HG03460 (cell line): ENCODE data around the gene ASCC1.
"Not testable (repeated sequence)": the region's sequence is repeated elsewhere in the genome, so short reads cannot be mapped to it uniquely, and the experiment has no call there.

Experiments
- ATAC-seq: cut with Tn5 transposase; IDR thresholded peaks from one replicate; pipeline ENCODE4 v1.9.1; 2021; ENCODE audit not compliant: unreplicated experiment

ASCC1 gene

DNA sequence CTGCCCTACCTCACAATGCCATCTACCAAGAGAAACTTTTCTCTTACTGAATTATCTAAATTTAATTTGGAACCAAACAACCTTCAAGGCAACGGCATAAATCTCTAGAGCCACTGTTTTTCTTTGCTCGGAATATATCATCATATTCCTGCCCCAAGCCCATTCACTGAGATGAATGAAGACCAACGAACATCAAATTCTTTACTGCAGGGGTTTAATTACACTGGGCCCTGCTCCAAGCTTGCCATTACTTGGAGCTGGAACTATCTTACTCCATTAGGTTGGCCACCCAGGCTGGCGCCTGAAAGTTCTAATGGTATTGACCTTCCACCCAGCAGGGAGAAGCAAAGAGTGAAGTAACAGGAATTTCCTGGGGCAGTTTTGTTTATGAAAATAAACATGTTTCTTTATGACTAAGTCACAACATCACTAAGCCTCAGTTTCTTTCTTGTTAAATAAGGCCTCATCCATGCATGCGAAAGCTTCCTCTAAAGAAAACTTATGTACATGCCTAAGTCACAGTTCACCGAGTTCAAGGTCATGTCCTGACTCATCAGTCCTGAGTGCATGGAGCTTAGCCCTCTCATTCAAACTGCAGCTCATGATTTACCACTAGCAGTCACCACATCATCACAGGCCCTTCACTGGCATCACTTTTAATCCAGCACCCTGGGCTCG lies 42.3 kb downstream of the ASCC1 start:
- peak; percentile 51 for ATAC-seq

DNA sequence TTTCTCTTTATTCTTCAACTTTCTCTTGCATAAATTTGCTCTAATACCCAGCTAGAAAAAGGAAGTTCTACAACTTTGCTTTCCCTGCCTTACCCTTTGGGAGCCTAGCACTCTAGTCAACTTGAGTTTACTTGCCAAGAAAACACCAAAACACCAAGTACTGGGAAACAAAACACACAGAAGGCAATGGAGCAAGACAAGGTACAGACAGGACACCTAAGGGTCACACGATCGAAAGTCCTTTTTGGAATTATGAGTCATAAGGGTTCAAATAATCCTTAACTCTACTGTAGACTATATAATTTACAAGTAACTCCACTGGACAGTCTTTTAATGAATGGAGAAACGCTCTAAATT lies 42.8 kb downstream of the ASCC1 start:
- no peak for ATAC-seq

DNA sequence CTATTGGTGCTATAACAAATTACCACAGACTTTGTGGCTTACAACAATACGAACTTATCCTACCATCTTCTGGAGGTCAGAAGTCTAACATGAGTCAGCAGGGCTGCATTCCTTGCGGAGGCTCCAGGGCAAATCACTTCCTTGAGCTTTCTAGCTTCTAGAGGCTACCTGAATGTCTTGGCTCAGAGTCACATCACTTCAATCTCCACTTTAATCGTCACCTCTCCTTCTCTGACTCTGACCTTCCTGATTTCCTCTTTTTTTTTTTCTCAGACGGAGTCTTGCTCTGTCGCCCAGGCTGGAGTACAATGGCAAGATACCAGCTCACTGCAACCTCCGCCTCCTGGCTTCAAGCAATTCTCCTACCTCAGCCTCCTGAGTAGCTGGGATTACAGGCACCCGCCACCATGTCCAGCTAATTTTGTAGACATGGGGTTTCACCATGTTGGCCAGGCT lies 44.9 kb downstream of the ASCC1 start:
- no peak for ATAC-seq

DNA sequence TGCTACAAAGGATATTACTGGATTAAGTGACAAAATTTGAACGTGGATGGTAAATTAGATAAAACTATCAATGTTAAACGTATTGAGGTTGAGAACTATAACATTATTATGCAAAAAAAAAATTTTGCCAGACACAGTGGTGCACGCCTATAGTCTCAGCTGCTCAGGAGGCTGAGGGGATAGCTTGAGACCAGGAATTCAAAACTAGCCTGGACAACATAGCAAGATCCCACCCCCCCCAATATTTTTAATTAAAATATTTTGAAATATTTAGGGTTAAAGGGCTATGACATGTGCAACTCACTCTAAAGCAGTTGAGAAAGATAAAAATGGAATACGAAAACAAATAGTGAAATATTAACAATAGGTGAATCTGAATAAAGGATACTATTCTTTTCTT lies 45.3 kb downstream of the ASCC1 start:
- ATAC-seq: no peak

DNA sequence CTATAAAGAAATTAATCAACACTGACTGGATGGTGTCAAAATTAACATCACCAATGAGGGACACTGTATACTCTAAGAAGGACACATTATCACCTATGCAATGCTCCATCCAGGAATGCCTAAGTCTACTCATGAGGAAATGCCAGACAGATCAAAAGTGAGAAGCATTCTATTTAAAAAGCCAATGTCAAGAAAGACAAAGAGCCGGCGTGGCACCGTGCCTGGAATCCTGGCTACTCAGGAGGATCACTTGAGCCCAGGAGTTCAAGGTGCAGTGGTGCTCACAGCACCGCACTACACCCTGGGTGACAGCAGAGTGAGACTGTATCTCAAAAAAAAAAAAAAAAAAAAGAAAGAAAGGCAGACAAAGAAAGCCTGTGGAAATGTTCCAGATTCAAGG lies 45.8 kb downstream of the ASCC1 start:
- no peak for ATAC-seq

DNA sequence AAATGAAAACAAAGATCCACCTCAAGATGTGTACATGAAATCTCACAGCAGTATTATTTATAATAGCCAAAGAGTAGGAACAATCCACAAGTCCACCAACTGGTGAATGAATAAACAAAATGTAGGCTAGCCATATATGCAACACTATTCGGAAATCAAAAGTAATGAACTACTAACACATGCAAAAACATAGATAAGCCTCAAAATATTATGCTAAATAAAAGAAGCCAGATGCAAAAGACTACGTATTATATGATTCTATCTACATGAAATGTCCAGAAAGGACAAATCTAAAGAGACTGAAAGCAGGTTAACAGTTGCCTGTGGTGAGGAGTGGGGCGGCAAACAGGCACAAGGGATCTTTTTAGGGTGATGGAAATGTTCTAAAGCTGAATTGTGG lies 49.0 kb downstream of the ASCC1 start:
- ATAC-seq: no peak

DNA sequence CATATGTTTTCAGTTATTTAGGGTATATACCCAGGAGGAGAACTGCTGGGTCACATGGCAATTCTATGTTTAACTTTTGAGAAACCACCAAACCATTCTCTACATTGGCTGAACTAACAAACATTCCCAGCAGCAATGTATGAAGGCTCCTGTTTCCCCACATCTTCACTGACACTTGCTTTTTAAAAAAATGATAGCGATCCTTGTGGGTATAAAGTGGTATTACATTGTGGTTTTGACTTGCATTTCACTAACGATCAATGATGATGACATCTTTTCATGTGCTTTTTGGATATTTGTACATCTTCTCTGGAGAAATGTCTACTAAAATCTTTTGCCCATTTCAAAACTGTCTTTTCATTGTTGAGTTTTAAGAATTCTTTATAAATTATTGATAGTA lies 51.5 kb downstream of the ASCC1 start:
- no peak for ATAC-seq

DNA sequence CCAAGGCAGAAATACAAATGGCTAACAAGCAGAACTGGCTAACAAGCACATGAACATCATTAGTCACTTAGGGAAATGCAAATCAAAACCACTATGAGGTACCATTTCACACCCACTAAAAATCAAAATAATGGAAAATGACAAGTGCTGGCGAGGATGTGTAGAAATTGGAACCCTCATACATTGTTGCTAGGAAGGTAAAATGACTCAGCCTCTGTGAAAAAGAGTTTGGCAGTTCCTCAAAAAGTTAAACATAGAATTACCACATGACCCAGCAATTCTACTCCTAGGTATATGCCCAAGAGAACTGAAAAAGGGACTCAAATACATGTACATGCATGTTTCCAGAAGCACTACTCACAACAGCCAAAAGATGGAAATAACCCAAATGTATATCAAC lies 53.1 kb downstream of the ASCC1 start:
- no peak for ATAC-seq

DNA sequence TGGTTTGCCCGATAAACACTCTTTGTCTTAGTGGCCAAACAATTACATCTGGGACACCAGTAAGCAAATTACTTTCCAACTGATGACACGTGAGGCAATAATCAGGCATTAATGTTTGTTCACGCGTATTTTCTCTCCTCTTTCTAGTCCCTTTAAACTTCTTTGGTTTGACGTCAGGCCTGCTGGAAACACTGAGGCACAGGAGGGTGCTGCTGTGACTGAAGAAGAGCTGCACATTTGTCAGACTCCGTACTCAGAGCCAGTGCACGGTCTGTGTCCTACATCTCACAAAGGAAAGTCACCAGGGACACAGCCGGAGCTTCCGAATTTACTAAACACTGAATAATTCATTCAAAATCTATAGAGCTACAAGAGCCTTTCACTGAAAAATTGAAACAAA lies 57.9 kb downstream of the ASCC1 start:
- no peak for ATAC-seq

DNA sequence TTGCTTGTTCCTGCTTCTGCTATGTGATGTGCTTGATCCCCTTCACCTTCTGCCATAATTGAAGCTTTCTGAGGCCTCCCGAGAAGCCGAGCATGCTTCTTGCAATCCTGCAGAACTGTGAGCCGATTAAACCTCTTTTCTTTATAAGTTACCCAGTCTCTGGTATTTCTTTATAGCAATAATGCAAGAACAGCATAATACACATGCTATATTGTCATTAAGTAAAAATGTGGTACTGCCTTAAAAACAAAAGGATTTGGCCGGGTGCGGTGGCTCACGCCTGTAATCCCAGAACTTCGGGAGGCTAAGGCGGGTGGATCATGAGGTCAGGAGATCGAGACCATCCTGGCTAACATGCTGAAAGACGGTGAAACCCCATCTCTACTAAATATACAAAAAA lies 59.9 kb downstream of the ASCC1 start:
- no peak for ATAC-seq

DNA sequence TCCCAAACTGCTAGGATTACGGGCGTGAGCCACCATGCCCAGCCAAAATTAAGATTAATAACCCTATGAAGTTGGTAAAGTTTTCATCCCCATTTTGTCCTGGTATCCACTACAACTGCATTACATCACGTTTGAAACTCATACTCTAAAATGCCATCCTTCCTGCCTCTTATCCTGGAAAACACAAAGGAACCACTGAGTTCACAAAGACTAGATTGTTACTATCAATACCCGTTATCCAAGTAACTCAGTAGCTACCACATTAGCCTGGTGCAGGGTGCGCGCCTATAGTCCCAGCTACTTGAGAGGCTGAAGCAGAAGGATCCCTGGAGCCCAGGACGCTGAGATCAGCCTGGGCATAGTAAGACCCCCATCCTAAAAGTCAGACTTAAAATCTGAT lies 63.8 kb downstream of the ASCC1 start:
- ATAC-seq: no peak

DNA sequence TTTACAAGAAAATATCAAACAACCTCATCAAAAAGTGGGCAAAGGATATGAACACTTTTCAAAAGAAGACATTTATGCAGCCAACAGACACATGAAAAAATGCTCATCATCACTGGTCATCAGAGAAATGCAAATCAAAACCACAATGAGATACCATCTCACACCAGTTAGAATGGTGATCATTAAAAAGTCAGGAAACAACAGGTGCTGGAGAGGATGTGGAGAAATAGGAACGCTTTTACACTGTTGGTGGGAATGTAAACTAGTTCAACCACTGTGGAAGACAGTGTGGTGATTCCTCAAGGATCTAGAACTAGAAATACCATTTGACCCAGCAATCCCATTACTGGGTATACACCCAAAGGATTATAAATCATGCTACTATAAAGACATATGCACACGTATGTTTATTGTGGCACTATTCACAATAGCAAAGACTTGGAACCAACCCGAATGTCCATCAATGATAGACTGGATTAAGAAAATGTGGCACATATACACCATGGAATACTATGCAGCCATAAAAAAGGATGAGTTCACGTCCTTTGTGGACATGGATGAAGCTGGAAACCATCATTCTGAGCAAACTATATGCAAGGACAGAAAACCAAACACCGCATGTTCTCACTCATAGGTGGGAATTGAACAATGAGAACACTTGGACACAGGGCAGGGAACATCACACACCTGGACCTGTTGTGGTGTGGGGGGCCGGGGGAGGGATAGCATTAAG lies 65.2 kb downstream of the ASCC1 start:
- not testable (repeated sequence) for ATAC-seq

DNA sequence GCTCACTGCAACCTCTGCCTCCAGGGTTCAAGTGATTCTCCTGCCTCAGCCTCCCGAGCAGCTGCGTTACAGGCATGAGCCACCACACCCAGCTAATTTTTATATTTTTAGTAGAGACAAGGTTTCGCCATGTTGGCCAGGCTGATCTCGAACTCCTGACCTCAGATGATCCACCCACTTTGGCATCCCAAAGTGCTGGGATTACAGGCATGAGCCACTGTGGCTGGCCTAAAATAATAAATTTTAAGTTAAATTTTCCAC lies 68.8 kb downstream of the ASCC1 start:
- ATAC-seq: not testable (repeated sequence)

DNA sequence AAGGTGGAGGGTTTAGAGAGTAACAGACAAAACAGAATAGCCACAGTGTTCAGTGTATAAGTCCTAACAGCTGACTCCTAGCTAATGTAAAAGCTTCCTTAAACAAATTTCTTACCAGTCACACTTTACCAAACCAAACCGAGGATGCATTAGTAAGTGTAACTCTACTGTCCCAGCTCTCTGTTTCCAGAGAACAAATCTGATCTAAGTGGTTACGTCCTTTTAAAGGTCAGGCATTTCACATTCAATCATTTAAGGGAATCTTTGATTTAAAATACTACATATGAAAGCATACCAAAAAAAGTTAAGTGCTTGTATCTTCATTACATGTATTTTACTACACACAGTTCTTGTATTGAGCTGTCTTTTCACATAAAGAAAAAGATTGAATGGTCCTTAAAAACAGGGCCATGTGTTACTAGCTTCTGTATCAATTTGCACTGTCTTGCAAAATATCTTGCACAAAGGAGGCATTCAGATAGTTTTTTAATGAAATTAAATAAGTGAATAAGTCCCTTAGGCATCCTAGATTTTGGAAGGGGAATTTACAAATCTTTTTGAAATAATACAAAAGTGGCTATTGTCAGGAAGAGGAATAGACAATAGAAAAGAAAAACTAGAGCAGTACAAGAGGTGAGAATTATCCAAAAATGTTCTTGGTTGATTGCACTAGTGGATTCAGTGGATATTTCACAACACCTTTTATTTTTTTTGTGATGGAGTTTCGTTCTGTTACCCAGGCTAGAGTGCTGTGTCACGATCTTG lies 69.3 kb downstream of the ASCC1 start:
- no peak for ATAC-seq

DNA sequence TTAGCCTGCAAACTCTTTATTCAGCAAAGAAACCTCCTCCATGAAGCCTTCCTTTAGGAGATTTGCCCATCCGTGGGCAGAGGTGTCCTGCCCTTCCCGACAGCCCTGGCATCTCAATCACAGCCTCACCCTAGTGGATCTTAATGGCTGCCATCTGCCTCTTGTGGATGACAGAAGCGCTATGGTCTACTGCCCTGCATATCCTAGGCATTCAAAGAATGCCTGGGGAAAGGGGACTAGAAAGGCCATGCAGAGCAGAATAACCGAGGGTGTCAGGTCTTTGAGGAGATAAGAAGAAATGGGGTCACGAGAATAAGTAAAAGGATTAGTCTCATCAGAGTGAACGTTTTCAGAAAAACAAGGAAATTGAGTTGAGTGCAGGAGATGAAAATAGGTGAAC lies 70.0 kb downstream of the ASCC1 start:
- ATAC-seq: no peak

DNA sequence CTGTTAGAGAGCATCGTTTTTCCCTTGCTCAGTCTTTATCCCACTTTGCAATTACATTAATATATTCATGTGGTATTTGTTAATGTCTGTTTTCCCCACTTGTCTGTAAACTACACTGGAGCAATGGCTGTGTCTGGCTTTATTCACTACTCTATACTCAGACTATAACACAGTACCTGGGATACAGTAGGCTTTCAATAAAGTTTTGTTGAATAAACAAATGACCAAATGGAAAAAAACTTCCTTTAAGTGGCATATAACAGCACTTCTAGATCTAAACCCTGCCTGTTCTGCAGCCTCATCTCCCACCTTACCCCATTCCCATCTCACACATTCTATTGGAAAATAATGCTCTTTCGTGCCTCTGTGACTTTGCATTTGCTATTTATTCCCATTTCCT lies 70.4 kb downstream of the ASCC1 start:
- no peak for ATAC-seq

DNA sequence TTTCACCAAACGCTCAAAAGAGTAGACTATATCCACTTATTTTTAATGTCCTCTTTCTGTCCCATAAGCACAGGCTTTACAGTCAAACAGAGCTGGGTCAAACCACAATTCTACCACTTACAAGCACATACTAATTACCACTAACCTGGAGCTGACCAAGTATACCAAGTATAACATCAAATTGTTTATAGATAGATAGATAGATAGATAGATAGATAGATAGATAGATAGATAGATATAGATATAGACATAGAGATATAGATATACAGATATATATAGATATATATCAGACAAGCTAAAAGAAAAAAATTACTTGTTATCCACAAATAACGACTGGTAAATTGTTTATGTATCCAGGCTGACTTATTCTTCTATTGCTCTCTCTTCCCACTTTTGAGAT lies 75.2 kb downstream of the ASCC1 start:
- no peak for ATAC-seq

DNA sequence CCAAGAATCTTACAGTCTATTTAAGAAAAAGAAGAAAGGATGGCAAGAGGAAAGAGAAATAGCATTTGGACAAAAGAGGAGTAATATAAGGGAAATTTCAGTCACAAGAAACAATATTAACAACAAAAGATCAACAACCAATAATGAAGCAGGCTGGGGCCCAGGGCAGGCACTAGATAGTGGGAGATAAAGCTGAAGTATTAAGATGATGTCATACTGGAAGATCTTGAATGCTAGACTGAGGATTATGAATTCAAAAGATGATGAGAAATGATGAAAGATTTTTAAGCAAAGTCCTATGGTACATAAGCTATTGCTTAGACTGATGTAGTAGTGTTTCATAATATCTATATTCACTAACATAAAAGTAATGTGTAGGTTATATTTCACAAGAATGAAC lies 75.9 kb downstream of the ASCC1 start:
- no peak for ATAC-seq

DNA sequence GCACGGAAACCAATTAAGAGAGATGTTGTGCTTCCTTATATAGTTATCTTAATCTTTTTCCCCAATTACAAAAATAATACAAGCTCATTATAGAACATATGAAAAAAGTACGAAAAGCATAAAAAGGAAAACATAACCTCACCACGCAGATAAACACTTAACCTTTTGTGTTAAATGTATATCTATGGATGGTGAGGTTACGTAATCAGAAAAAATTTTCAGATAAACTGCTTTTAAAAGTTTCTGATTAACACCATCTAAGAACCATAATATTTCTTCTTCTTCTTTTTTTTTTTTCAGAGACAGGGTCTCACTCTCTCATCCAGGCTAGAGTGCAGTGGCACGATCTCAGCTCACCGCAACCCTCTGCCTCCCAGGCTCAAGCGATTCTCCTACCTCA lies 78.5 kb downstream of the ASCC1 start:
- no peak for ATAC-seq

DNA sequence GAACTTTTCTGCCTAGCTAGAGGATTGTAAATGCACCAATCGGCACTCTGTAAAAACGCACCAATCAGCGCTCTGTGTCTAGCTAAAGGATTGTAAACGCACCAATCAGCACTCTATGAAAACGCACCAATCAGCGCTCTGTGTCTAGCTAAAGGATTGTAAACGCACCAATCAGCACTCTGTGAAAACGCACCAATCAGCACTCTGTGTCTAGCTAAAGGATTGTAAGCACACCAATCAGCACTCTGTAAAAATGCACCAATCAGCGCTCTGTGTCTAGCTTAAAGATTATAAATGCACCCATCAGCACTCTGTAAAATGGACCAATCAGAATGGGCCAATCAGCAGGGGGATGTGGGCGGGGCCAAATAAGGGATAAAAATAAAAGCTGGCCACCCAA lies 79.9 kb downstream of the ASCC1 start:
- not testable (repeated sequence) for ATAC-seq

DNA sequence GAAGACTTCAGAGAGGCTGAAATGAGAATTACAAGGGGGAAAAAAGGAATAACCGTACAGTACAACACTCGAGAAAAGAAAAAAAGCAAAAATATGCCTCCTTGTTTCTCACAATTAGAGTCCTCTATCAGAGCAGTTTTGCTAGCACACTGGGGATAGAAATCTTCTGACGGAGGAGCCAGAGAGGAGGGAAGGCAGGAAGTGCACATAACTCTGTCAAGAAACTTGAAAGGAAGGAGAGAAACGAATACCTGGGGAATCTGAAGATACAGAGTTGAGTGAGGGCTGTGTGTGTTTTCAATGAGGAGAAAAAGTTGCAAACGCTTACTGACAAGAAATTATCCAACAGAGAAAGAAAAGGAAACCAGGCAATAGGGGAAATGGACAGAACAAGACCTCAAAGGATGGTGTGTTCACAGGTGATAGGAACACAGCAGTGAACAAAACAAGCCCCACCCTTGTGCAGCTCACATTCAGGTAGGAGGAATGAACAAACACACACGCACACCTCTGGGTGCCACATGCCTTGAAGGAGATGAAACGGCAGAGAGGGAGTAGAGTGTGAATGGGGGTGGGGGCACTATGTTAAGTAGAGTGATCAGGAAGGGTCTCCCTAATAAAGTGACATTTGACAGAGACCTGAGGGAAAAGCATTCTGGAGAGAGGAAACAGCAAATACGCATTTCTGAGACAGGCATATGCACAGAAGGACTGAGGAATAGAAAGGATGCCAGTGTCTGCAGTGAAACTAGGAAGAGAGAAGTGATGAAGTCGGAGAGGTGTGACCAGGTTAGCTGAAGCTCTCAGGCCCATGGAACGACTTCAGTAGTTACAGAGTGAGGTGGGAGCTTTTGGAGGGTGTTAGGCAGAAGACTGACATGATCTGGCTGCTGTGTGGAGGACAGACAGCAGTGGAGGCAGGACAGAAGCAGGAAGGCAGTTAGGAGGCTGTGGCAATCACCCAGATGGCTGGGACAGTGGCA lies 81.0 kb downstream of the ASCC1 start:
- no peak for ATAC-seq
